Ishikawa (cell line): Measurements from ENCODE around the gene ASH1L.

Experiments used
- RAD21 ChIP-seq: IDR thresholded peaks from 2 replicates; pipeline ENCODE4 v1.6.1; 2012; ENCODE audit warnings: low read depth
- YY1 ChIP-seq: IDR thresholded peaks from 2 replicates; pipeline ENCODE4 v1.6.1; 2012; ENCODE audit warnings: low read depth
- TF ChIP-seq, protein P1 (sequence below): IDR thresholded peaks from 2 replicates; pipeline ENCODE4 v1.6.1; 2012; ENCODE audit warnings: low read depth, mild to moderate bottlenecking

DNA sequence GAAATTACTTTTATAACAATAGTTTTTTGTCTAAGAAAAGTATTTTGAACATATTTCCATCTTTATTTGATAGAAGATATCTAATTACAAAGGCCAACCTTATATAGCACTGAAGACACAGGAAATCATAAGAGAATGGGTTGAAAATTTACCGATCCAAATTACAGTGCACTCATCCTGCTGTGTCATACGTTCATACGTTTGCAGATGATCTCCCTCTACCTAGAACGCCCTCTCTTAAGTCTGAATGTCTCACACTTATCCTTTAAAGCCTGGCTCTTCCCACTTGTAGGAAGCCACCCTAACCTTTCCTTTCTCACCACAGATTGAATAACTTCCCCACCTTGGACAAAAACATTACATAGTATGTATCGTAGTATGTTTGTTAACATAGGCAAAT is 9.3 kb downstream of the ASH1L start:
- TF ChIP-seq RAD21 (no peak), YY1 (no peak)
- TF ChIP-seq, protein P1, sequence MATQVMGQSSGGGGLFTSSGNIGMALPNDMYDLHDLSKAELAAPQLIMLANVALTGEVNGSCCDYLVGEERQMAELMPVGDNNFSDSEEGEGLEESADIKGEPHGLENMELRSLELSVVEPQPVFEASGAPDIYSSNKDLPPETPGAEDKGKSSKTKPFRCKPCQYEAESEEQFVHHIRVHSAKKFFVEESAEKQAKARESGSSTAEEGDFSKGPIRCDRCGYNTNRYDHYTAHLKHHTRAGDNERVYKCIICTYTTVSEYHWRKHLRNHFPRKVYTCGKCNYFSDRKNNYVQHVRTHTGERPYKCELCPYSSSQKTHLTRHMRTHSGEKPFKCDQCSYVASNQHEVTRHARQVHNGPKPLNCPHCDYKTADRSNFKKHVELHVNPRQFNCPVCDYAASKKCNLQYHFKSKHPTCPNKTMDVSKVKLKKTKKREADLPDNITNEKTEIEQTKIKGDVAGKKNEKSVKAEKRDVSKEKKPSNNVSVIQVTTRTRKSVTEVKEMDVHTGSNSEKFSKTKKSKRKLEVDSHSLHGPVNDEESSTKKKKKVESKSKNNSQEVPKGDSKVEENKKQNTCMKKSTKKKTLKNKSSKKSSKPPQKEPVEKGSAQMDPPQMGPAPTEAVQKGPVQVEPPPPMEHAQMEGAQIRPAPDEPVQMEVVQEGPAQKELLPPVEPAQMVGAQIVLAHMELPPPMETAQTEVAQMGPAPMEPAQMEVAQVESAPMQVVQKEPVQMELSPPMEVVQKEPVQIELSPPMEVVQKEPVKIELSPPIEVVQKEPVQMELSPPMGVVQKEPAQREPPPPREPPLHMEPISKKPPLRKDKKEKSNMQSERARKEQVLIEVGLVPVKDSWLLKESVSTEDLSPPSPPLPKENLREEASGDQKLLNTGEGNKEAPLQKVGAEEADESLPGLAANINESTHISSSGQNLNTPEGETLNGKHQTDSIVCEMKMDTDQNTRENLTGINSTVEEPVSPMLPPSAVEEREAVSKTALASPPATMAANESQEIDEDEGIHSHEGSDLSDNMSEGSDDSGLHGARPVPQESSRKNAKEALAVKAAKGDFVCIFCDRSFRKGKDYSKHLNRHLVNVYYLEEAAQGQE = no peak
